Smooth muscle cell (in vitro differentiated cells): ENCODE results near the gene UBE2I. TPM values are rescaled to one million over a fixed set of nuclear protein-coding genes. Genes with fewer than 3 reads are reported as not detected.

Experiments
- DNase-seq: peaks from one replicate; lab custom pipeline; 2025; ENCODE audit not compliant: unreplicated experiment; lab: John Stamatoyannopoulos, UW
- H2AFZ ChIP-seq: fragments of 200-600 bp; sonication (generic); 2 replicates; pipeline ENCODE4 v1.6.0; 2016; ENCODE audit warnings: antibody characterized with exemption, low read depth, mild to moderate bottlenecking
- H3F3A ChIP-seq: fragments of 200-600 bp; sonication (generic); 2 replicates; pipeline ENCODE4 v1.6.0; 2017; ENCODE audit warnings: antibody characterized with exemption, low read depth
- H3K27ac ChIP-seq: fragments of 200-600 bp; sonication (generic); 2 replicates; pipeline ENCODE4 v1.5.1; 2016; ENCODE audit warnings: low read depth, mild to moderate bottlenecking
- H3K27me3 ChIP-seq: fragments of 200-600 bp; sonication (generic); 2 replicates; pipeline ENCODE4 v1.6.1; 2016; ENCODE audit warnings: low read depth, mild to moderate bottlenecking
- H3K36me3 ChIP-seq: fragments of 200-600 bp; sonication (generic); 2 replicates; pipeline ENCODE4 v1.5.1; 2016; ENCODE audit warnings: low read depth
- H3K4me1 ChIP-seq: fragments of 200-600 bp; sonication (generic); 2 replicates; pipeline ENCODE4 v1.5.1; 2016; ENCODE audit warnings: low read depth
- H3K4me2 ChIP-seq: fragments of 200-600 bp; sonication (generic); 2 replicates; pipeline ENCODE4 v1.6.0; 2016; ENCODE audit warnings: mild to moderate bottlenecking
- H3K4me3 ChIP-seq: fragments of 200-600 bp; sonication (generic); 2 replicates; pipeline ENCODE4 v1.5.1; 2016; ENCODE audit warnings: mild to moderate bottlenecking
- H3K79me2 ChIP-seq: fragments of 200-600 bp; sonication (generic); 2 replicates; pipeline ENCODE4 v1.6.0; 2016; ENCODE audit warnings: low read depth, mild to moderate bottlenecking
- H3K9ac ChIP-seq: fragments of 200-600 bp; sonication (generic); 2 replicates; pipeline ENCODE4 v1.6.0; 2016; ENCODE audit warnings: low read depth
- H3K9me3 ChIP-seq: fragments of 200-600 bp; sonication (generic); replicated peaks from 2 replicates; pipeline ENCODE4 v1.5.1; 2016; ENCODE audit warnings: low read depth
- H4K20me1 ChIP-seq: fragments of 200-600 bp; sonication (generic); 2 replicates; pipeline ENCODE4 v1.6.0; 2016; ENCODE audit warnings: low read depth
- CTCF ChIP-seq: fragments of 200-600 bp; sonication (generic); IDR thresholded peaks from 2 replicates; pipeline ENCODE4 v1.5.1; 2017; ENCODE audit warnings: borderline replicate concordance, mild to moderate bottlenecking, antibody characterized with exemption; ENCODE audit not compliant: insufficient read depth, poor library complexity, severe bottlenecking
- WGBS: methylation state at CpG from one replicate; pipeline ENCODE4 v1.1.7; 2016; ENCODE audit warnings: low lambda C conversion rate; 5-methylcytosine and 5-hydroxymethylcytosine counted together
- polyA plus RNA-seq: library from polyadenylated mRNA; unstranded; fragments of >200 nt; fragmentation: Nextera tagmentation; extraction: Ambion mirVana; gene quantifications from 2 replicates; pipeline ENCODE4 v1.2.1, GENCODE V29; 2016
- total RNA-seq: library from RNA; depleted of rRNA; stranded (reverse); fragments of >200 nt; gene quantifications from 2 replicates; pipeline ENCODE4 v1.2.3, GENCODE V29; 2014

UBE2I gene
- total and polyA plus RNA-seq, 2 experiments from 2014 or later = 95.9 to 169 TPM

DNA sequence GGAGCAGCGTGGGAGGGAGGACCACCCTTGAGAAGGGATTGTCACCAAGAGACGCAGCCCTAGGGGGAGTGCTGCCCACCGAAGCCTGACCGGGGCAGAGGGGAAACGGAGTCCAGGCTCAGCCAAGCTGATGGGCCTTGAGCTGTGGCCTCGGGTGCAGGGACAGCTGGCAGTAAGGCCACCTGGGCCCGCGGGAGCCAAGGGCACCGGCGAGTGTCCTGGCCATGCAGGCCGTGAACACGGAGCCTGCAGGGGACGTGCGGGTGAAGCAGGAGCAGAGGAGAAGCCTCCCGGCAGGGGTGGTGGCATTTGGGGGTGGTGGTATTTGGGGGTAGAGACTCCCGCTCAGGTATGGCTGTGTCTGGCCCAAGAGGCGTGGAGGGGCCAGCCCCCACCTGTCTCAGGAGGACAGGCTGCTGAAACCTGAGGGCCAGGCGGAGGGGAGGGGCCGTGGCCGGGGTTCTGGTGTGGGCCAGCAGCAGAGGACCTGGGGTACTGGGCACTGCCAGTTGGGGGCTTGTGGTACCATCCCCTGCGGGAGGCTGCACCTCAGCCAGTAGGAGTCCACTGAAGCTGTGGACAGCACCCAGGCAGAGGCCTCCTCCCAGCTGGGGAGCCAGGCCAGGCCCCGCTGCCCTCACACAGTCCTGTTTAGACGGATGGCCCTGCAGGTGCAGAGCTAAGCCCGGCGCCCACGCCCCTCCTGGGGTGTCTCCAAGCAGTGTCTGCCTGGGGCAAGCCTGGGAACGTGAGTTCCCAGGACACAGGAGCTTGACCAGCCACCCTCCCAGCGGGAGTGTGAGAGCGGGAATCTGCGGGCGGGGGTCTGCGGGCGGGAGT is 46.8 kb downstream of the UBE2I start:
- no peaks in the 10 kb centered on the region for H3K27me3 ChIP-seq
- no peak overlapping the region for H3K4me2 ChIP-seq
- H3K4me1 ChIP-seq = peaks cover 7% of the 10 kb centered on the region
- H3K9ac ChIP-seq = no peak overlapping the region
- 89% methylated on average over 26 of the region's 33 CpGs for WGBS
- H4K20me1 ChIP-seq = peaks cover 67% of the 10 kb centered on the region
- H2AFZ ChIP-seq = no peak overlapping the region
- no peaks in the 10 kb centered on the region for H3F3A ChIP-seq
- no peak overlapping the region for H3K27ac ChIP-seq
- H3K36me3 ChIP-seq = no peaks in the 10 kb centered on the region
- no peaks in the 10 kb centered on the region for H3K9me3 ChIP-seq
- DNase-seq = no peak
- H3K4me3 ChIP-seq = no peak overlapping the region
- no peak for TF ChIP-seq CTCF
- H3K79me2 ChIP-seq = peaks cover 62% of the 10 kb centered on the region

- Histone ChIP-seq H3K4me1 (no peaks in the 10 kb centered on the region), H3K9ac (no peak overlapping the region), H3K4me2 (no peak overlapping the region), H3K27ac (no peak overlapping the region), H3K79me2 (peaks cover 46% of the 10 kb centered on the region), H4K20me1 (peaks cover 72% of the 10 kb centered on the region), H3F3A (no peaks in the 10 kb centered on the region), H3K4me3 (no peak overlapping the region), H3K27me3 (no peaks in the 10 kb centered on the region), H3K9me3 (no peaks in the 10 kb centered on the region), H2AFZ (no peak overlapping the region), H3K36me3 (no peaks in the 10 kb centered on the region)
- WGBS = 90% methylated on average over 19 of the region's 19 CpGs
- DNase-seq = no peak
- no peak for TF ChIP-seq CTCF
Measured at GRCh38 chr16:1357906-1358566, 48.6 kb downstream of the UBE2I start.

DNA sequence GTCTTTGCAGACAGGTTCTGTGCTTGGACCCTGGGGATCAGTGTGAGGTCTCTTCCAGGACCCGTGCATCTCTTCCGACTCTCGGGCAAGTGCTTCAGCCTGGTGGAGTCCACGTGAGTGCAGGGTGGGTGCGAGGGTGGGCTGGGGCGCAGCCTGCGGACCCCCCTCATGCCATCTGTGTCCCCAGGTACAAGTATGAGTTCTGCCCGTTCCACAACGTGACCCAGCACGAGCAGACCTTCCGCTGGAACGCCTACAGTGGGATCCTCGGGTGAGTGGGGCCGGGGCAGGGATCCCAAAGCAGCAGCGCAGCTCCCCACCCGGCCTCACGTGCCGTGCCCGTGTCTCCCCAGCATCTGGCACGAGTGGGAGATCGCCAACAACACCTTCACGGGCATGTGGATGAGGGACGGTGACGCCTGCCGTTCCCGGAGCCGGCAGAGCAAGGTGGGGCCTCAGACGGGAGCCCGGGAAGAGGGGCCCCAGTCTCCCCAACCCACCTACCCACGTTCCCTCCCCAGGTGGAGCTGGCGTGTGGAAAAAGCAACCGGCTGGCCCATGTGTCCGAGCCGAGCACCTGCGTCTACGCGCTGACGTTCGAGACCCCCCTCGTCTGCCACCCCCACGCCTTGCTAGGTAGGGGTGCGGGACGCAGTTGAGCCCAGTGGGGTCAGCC is 52.4 kb downstream of the UBE2I start:
- Histone ChIP-seq H3K4me3 (no peak overlapping the region), H3K79me2 (peaks cover 14% of the 10 kb centered on the region), H2AFZ (no peak overlapping the region), H3K36me3 (no peaks in the 10 kb centered on the region), H3F3A (no peaks in the 10 kb centered on the region), H3K9me3 (no peaks in the 10 kb centered on the region), H3K4me1 (no peaks in the 10 kb centered on the region), H3K27ac (no peak overlapping the region), H3K4me2 (no peak overlapping the region), H3K9ac (no peak overlapping the region), H4K20me1 (peaks cover 53% of the 10 kb centered on the region), H3K27me3 (no peaks in the 10 kb centered on the region)
- TF ChIP-seq CTCF = no peak
- WGBS = over 99% methylated on average over 37 of the region's 43 CpGs
- no peak for DNase-seq
